NCI-H2081 (cell line): ENCODE measurements around the gene SLC10A6.

Experiments used
- DNase-seq, 2 experiments: peaks; one replicate each; lab custom pipeline; 2025; lab: John Stamatoyannopoulos, UW

SLC10A6 gene

DNA sequence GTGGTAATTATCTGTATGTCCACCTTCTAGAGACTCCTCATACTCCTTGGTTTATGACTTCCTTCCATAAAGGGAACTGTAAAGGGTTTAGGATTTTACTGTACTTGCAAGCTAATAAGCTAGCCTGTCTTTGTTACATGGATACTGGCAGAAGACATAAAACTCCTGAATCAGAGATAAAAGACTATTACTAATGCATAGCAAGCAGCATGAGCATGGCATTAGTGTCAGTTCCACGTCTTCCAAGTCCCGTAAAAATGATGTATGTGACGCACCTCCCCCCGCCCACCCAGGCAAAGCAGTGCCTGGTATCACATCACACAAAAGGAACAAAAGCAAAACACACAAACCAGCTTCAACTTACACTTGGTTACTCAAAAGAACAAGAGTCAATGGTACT is 71.0 kb downstream of the SLC10A6 start:
- DNase-seq = no peak

DNA sequence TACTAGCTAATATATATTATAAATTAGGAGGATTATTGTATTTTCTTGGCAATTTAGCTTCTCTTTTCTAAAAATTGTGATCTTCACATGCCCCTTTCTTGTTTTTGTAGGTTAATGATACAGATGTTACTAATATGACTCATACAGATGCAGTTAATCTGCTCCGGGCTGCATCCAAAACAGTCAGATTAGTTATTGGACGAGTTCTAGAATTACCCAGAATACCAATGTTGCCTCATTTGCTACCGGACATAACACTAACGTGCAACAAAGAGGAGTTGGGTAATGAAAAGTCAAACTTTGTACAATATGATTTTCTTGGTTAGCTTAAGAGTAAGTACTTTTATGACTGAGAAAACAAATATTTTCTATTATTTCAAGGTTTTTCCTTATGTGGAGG is 74.1 kb downstream of the SLC10A6 start:
- DNase-seq = no peak
